IMR-90 (cell line): ENCODE measurements around the gene TTC7B. TPM values are rescaled to one million over a fixed set of nuclear protein-coding genes. Genes with fewer than 3 reads are reported as not detected.
A peak's percentile ranks its signal among the peaks of the same experiment; 100 is the strongest.

Source experiments
- ATAC-seq: fragments of 200-7000 bp; cut with Tn5 transposase; 2 replicates; pipeline ENCODE4 v1.9.1; 2020; ENCODE audit warnings: low read depth, mild to moderate bottlenecking, moderate library complexity
- BruUV-seq: library from RNA; stranded (reverse); fragments of 400-500 nt; replicated peaks from 2 replicates; lab custom pipeline; 2021; lab: Mats Ljungman, UMichigan
- CTCF ChIA-PET: fragments of 300-600 bp; formaldehyde crosslinking; extraction: SDS; loops from one replicate; lab custom pipeline; 2021; ENCODE audit warnings: antibody characterized with exemption; lab: Yijun Ruan, JAX
- POLR2A ChIA-PET: fragments of 300-600 bp; sonication (Branson Sonifier 250); formaldehyde crosslinking; loops from one replicate; lab custom pipeline; 2022; ENCODE audit warnings: antibody characterized with exemption; ENCODE audit not compliant: unreplicated experiment; lab: Charles Lee
- DNase-seq: peaks from one replicate; pipeline ENCODE4 v3.0.0; 2013
- H2AFZ ChIP-seq: replicated peaks from 2 replicates; pipeline ENCODE3; 2013; ENCODE audit warnings: low read length, mild to moderate bottlenecking; ENCODE audit not compliant: poor library complexity
- H2AK5ac ChIP-seq: 2 replicates; pipeline ENCODE4 v1.6.1; 2013; ENCODE audit warnings: low read depth, low read length, inconsistent platforms
- H2AK9ac ChIP-seq: replicated peaks from 2 replicates; pipeline ENCODE3; 2013; ENCODE audit warnings: mild to moderate bottlenecking, low read depth, low read length, moderate library complexity; ENCODE audit not compliant: poor library complexity
- H2BK120ac ChIP-seq: 2 replicates; pipeline ENCODE4 v1.6.1; 2013; ENCODE audit warnings: low read depth, low read length, inconsistent platforms
- H2BK15ac ChIP-seq: 3 replicates; pipeline ENCODE4 v1.6.1; 2013; ENCODE audit warnings: low read depth, low read length, inconsistent platforms
- H2BK20ac ChIP-seq: 2 replicates; pipeline ENCODE4 v1.6.1; 2013; ENCODE audit warnings: low read depth, mild to moderate bottlenecking, inconsistent platforms, low read length, moderate library complexity
- H2BK5ac ChIP-seq: 2 replicates; pipeline ENCODE4 v1.6.1; 2013; ENCODE audit warnings: mild to moderate bottlenecking, low read depth, low read length, inconsistent platforms; ENCODE audit not compliant: poor library complexity, severe bottlenecking
- H3K14ac ChIP-seq: replicated peaks from 2 replicates; pipeline ENCODE4 v1.6.1; 2013; ENCODE audit warnings: low read depth, low read length, inconsistent platforms
- H3K18ac ChIP-seq: 2 replicates; pipeline ENCODE4 v1.6.1; 2013; ENCODE audit warnings: low read depth, low read length, control low read depth
- H3K23ac ChIP-seq: 2 replicates; pipeline ENCODE4 v1.6.1; 2013; ENCODE audit warnings: low read depth, low read length, inconsistent platforms
- H3K27ac ChIP-seq: 2 replicates; pipeline ENCODE4 v1.5.1; 2013; ENCODE audit warnings: mild to moderate bottlenecking, control low read depth, low read length; ENCODE audit not compliant: insufficient read depth
- H3K27me3 ChIP-seq: 2 replicates; pipeline ENCODE4 v1.6.1; 2013; ENCODE audit warnings: low read length; ENCODE audit not compliant: control insufficient read depth, insufficient read depth
- H3K36me3 ChIP-seq: 2 replicates; pipeline ENCODE4 v1.6.1; 2013; ENCODE audit warnings: low read length, mixed read lengths; ENCODE audit not compliant: control insufficient read depth, insufficient read depth
- H3K4ac ChIP-seq: 2 replicates; pipeline ENCODE4 v1.6.1; 2013; ENCODE audit warnings: low read depth, low read length, inconsistent platforms
- H3K4me1 ChIP-seq: 2 replicates; pipeline ENCODE4 v1.6.1; 2013; ENCODE audit warnings: low read length, mixed read lengths; ENCODE audit not compliant: control insufficient read depth, insufficient read depth
- H3K4me2 ChIP-seq: 2 replicates; pipeline ENCODE4 v1.6.1; 2013; ENCODE audit warnings: low read depth, mild to moderate bottlenecking, control low read depth, low read length, moderate library complexity
- H3K4me3 ChIP-seq: 2 replicates; pipeline ENCODE4 v1.5.1; 2013; ENCODE audit warnings: low read depth, mild to moderate bottlenecking, control low read depth, low read length, moderate library complexity; ENCODE audit not compliant: insufficient read depth
- H3K56ac ChIP-seq: 2 replicates; pipeline ENCODE4 v1.6.1; 2013; ENCODE audit warnings: low read length, inconsistent platforms; ENCODE audit not compliant: insufficient read depth; ENCODE audit errors: extremely low read depth
- H3K79me1 ChIP-seq, 2 experiments: 2 replicates each; pipeline ENCODE4 v1.6.1; 2013; ENCODE audit warnings: low read length in 2 of 2, inconsistent platforms in 1 of 2, low read depth in 1 of 2
- H3K9ac ChIP-seq: 2 replicates; pipeline ENCODE4 v1.6.1; 2013; ENCODE audit warnings: low read depth, low read length, control low read depth
- H3K9me1 ChIP-seq: 2 replicates; pipeline ENCODE4 v1.6.1; 2013; ENCODE audit warnings: low read length, inconsistent platforms; ENCODE audit not compliant: insufficient read depth
- H3K9me3 ChIP-seq: 2 replicates; pipeline ENCODE4 v1.6.1; 2013; ENCODE audit warnings: low read length; ENCODE audit not compliant: control insufficient read depth, insufficient read depth
- H4K20me1 ChIP-seq: 2 replicates; pipeline ENCODE4 v1.6.1; 2013; ENCODE audit warnings: low read length, inconsistent platforms; ENCODE audit not compliant: insufficient read depth
- H4K5ac ChIP-seq: 2 replicates; pipeline ENCODE4 v1.6.1; 2013; ENCODE audit warnings: mild to moderate bottlenecking, low read depth, low read length, control low read depth
- H4K8ac ChIP-seq, 2 experiments: 2 replicates each; pipeline ENCODE4 v1.6.1; 2013; ENCODE audit warnings: low read depth in 2 of 2, low read length in 2 of 2, control low read depth in 1 of 2, inconsistent platforms in 1 of 2
- H4K91ac ChIP-seq: 2 replicates; pipeline ENCODE4 v1.6.1; 2013; ENCODE audit warnings: low read depth, low read length, inconsistent platforms; ENCODE audit not compliant: insufficient read depth
- CEBPB ChIP-seq: IDR thresholded peaks from 2 replicates; pipeline ENCODE4 v1.6.1; 2012; ENCODE audit warnings: low read depth, low read length, improper control_type of control experiment
- MAFK ChIP-seq: IDR thresholded peaks from 2 replicates; pipeline ENCODE4 v1.6.1; 2012; ENCODE audit warnings: low read depth, low read length, improper control_type of control experiment
- WGBS, 2 experiments: methylation state at CpG; one replicate each; pipeline versions ENCODE4 v1.1.5 to v1.1.7; 2013; ENCODE audit warnings: missing lambda C conversion rate in 2 of 2; ENCODE audit not compliant: insufficient read length in 1 of 2; ENCODE audit errors: extremely low coverage in 2 of 2; 5-methylcytosine and 5-hydroxymethylcytosine counted together
- dilution Hi-C: fragments of 300-500 bp; cut with HindIII; formaldehyde crosslinking; loops from one replicate; pipeline ENCODE4 v1.14.3; 2018; ENCODE audit warnings: low sequenced_read_pairs; ENCODE audit not compliant: unreplicated experiment
- in situ Hi-C: fragments of 300-500 bp; cut with MboI; formaldehyde crosslinking; loops from 3 replicates; pipeline ENCODE4 v1.14.3; 2019; ENCODE audit warnings: low sequenced_read_pairs, inconsistent platforms, mixed read lengths
- intact Hi-C: fragments of 100-400 bp; cut with micrococcal nuclease; formaldehyde crosslinking; loops from 2 replicates; pipeline ENCODE4 v1.10.0; 2022
- polyA plus RNA-seq, 3 experiments: library from polyadenylated mRNA; depleted of rRNA; stranded (reverse); fragments of >200 nt; gene quantifications; 2 replicates each; pipeline ENCODE4 v1.2.3, GENCODE V29; 2012; ENCODE audit warnings: low replicate concordance in 1 of 3
- total RNA-seq: library from RNA; depleted of rRNA; stranded (reverse); fragments of >200 nt; gene quantifications from 2 replicates; pipeline ENCODE4 v1.2.3, GENCODE V29; 2012

The TTC7B gene
- total and polyA plus RNA-seq, 2 of the 4 experiments (the other 2 are of a cell fraction): 18.1 to 35.3 TPM

DNA sequence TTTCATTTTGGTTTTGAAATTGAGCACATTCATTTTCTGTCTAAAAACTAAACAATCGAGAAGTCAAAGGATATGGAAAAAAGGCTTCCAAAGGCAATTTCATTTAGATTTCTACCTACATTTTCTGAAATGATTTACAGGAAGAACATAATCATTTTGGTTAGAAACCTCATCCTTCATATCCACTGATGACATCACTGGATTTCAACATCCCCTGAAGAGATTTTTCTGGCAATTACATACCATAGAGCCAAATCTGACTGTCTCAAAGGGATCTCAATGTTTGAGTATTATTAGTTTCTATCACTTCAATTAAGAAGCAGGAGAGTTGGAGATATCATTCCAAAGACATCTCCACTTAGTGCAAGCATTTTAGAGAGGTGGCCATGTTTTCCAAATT is 137.8 kb downstream of the TTC7B start:
- no peak overlapping the region for H3K4me2 ChIP-seq
- WGBS, 2 experiments: no CpG with 5 or more reads among the region's 1 CpG
- TF ChIP-seq MAFK: no peak
- peak; percentile 78 for TF ChIP-seq CEBPB

More for the DNA sequence above, 137.8 kb downstream of the TTC7B start:
- no peak overlapping the region for H3K27ac ChIP-seq
- BruUV-seq: no TSS peak
- ChIA-PET POLR2A (no interaction called here), CTCF (interaction anchor here (0.5 kb wide), 1 partner anchor 89 kb away, joined by 3 read pairs; no protein-coding TSS in a partner anchor)
- H3K36me3 ChIP-seq: peaks cover 4% of the 10 kb centered on the region; the same call in 1 of the 2 replicates
- no peak overlapping the region for H4K5ac ChIP-seq
- H2BK5ac ChIP-seq: no peak overlapping the region
- peaks cover 18% of the 10 kb centered on the region for H3K4me1 ChIP-seq
- no peak overlapping the region for H4K8ac ChIP-seq
- H3K9ac ChIP-seq: no peak overlapping the region
- no peaks in the 10 kb centered on the region for H3K9me3 ChIP-seq
- no peak overlapping the region for H2BK120ac ChIP-seq
- H3K56ac ChIP-seq: no peak overlapping the region
- no peak overlapping the region for H2AFZ ChIP-seq
- no peak overlapping the region for H4K91ac ChIP-seq
- H2BK15ac ChIP-seq: no peak overlapping the region
- H3K79me1 ChIP-seq: peaks cover 5 to 20% of the 10 kb centered on the region in 2 experiments; a peak in 2 of 4 replicates
- DNase-seq (peak; percentile 60), ATAC-seq (0 out of 2 replicates have a peak, but pooled peaks have one; percentile 10)
- intact Hi-C loops: no loop called here
- H3K18ac ChIP-seq: peak overlapping the region; percentile 41; the same call in 1 of the 2 replicates
- H3K27me3 ChIP-seq: no peaks in the 10 kb centered on the region
- H3K9me1 ChIP-seq: peaks cover 25% of the 10 kb centered on the region
- H4K20me1 ChIP-seq: no peaks in the 10 kb centered on the region
- H2AK5ac ChIP-seq: no peak overlapping the region
- no peak overlapping the region for H3K4ac ChIP-seq
- in situ Hi-C loops: no loop called here
- dilution Hi-C loops: no loop called here
- no peak overlapping the region for H2AK9ac ChIP-seq
- H3K4me3 ChIP-seq: no peak overlapping the region
- no peak overlapping the region for H3K23ac ChIP-seq
- no peak overlapping the region for H3K14ac ChIP-seq
- no peak overlapping the region for H2BK20ac ChIP-seq
